OCI-LY1 (cell line): ENCODE results near the gene ZNF3.

ENCODE experiments used
- EZH2 ChIP-seq: fragments of 200-600 bp; sonication (generic), shearing (Covaris generic); IDR thresholded peaks from 2 replicates; pipeline ENCODE4 v1.8.0; 2017; ENCODE audit warnings: borderline replicate concordance, mixed run types, mild to moderate bottlenecking, antibody characterized with exemption, low read length, moderate library complexity, mixed read lengths
- TF ChIP-seq, protein P1 (sequence below): fragments of 200-600 bp; sonication (generic), shearing (Covaris generic); IDR thresholded peaks from 2 replicates; pipeline ENCODE4 v1.5.1; 2017; ENCODE audit warnings: mild to moderate bottlenecking, antibody characterized with exemption, low read length, moderate library complexity, mixed read lengths

DNA sequence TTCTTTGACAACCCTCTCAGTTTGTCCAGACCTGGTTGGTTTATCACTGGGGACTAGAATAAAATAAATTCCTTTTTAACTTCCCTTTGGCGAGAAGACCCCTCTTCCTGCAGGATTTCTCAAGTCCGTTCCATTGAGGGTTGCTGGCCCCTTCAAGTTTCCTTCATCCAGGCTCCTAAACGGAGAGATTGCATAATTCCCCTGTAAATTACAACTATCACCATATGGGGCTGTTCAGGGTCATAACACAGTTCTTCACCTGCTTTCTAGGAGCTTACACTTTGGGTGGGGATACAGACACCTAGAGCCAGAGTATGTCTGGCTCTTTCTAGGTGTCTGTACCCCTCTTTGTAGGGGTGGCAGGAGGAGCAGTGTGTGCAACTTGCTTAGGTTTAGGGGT lies 4.0 kb upstream of the ZNF3 start:
- TF ChIP-seq, protein P1, sequence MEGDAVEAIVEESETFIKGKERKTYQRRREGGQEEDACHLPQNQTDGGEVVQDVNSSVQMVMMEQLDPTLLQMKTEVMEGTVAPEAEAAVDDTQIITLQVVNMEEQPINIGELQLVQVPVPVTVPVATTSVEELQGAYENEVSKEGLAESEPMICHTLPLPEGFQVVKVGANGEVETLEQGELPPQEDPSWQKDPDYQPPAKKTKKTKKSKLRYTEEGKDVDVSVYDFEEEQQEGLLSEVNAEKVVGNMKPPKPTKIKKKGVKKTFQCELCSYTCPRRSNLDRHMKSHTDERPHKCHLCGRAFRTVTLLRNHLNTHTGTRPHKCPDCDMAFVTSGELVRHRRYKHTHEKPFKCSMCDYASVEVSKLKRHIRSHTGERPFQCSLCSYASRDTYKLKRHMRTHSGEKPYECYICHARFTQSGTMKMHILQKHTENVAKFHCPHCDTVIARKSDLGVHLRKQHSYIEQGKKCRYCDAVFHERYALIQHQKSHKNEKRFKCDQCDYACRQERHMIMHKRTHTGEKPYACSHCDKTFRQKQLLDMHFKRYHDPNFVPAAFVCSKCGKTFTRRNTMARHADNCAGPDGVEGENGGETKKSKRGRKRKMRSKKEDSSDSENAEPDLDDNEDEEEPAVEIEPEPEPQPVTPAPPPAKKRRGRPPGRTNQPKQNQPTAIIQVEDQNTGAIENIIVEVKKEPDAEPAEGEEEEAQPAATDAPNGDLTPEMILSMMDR, result no peak
- no peak for TF ChIP-seq EZH2
